NCI-H2029 treated with DMSO at 0.1 percent for 48 hours (cell line): Measurements from ENCODE around the gene TSPAN9.
"Not testable (repeated sequence)": the region's sequence is repeated elsewhere in the genome, so short reads cannot be mapped to it uniquely, and the experiment has no call there.

Experiments used
- DNase-seq: peaks from one replicate; lab custom pipeline; 2025; lab: John Stamatoyannopoulos, UW

The TSPAN9 gene

DNA sequence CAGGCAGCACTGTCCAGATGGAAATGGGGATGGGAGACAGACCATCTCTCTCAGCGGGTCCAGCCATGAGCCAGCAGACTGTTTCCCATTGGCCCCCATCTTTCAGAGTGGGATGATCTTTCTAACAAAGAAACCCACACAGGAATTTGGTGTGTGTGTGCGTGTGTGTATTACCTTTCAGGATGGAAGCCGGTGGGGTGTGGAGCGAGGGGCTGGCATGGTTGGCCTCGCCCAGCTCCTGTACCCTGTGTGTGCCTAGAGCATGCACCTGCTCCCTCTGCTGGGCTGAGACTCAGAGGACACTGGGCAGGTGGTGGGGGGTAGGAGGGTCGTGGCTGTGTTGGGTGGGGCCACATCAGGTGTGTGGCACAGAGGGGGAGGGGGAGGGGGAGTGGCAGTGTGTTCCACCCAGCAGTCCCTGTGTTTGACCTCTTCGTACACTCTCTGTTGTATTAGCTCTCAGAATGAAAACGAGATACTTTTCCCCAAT is 33.0 kb upstream of the TSPAN9 start:
- DNase-seq, result no peak

- DNase-seq, result no peak
Measured at GRCh38 chr12:3045494-3045893, 31.7 kb upstream of the TSPAN9 start.

- no peak for DNase-seq
Measured at GRCh38 chr12:3045989-3046388, 31.2 kb upstream of the TSPAN9 start.

DNA sequence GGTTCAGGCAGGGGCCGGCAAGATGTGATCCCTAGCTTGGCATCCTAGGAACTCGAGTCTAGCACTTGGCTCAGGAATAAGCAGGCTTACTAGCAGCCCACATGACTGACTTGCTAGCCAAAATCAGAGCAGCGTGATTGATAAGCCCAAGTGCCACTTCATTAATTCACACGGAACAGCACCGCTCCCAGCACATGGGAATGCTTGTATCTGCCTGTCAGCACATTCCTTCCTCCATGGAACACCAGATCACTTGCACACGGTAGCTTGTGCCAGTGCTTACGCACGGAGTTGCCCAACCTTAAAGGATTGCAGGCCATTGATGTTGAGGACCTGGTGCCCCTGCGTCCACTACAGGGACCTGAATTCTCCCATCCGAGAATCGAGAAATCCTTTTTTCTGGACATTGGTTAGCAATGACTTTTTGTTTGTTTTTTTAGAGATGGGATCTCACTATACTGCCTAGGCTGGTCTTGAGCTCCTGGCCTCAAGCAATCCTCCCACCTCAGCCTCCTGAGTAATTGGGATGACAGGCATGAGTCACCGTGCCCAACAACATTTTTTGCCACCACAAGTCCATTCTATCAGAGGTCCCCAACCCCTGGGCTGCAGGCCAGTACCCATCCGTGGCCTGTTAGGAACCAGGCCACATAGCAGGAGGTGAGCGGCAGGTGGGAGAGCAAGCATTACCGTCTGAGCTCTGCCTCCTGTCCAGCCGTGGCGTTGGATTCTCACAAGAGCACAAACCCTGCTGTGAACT is 30.6 kb upstream of the TSPAN9 start:
- no peak for DNase-seq

DNA sequence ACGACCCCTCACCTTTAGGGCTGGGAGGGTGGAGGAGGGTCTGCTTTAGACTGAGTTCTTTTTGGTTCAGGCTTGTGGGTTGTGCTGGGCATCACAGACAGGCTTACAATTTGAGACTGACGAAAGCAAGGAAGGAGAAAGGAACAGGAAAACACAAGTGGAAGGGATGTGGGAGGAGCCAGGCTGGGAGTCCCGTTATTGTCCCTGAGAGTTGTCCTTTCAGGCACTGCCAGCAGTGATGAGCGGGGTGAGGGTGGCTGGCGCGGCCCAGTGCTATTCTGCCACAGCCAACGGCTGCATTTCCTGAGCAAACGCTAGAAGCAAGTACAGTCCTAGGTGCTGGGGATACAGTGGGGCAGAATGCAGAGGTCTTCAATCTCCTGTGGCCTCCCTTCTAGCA is 29.2 kb upstream of the TSPAN9 start:
- peak; percentile 61 for DNase-seq

GRCh38 chr12:3048540-3048939 is 28.6 kb upstream of the TSPAN9 start:
- no peak for DNase-seq

DNA sequence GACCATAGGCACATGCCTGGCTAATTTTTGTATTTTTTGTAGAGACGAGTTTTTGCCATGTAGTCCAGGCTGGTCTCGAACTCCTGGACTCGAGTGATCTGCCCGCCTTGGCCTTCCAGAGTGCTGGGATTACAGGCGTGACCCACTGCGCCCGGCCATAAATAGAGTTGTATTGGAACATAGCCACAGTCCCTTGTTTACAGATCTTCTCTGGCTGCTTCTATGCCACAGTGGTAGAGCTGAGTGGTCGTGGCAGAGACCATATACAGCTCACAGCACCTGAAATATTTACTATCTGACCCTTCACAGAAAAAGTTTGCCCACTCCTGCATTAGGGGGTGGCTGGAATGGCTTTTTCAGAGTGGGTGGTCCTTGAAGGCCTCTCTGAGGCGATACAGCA is 28.0 kb upstream of the TSPAN9 start:
- no peak for DNase-seq

GRCh38 chr12:3049611-3050249 is 27.4 kb upstream of the TSPAN9 start:
- DNase-seq, result no peak

DNA sequence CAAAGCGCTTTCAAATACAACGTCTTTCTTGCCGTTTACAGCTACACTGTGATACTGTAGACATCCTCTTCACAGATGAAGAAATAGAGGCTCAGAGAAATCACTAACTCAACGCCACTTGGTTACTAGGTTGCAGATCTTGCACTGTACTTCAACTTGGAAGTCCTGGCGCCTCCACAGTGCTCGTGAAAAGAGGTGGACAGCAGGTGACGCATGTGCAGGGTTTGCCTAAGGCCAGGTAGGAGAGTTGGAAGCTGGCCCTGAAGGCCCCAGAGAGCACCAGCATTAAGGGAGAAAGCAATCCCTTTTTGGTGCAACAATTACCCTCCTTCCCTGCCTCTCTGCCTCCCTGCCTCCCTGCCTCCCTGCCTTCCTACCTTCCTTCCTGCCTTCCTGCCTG is 22.8 kb upstream of the TSPAN9 start:
- no peak for DNase-seq

DNA sequence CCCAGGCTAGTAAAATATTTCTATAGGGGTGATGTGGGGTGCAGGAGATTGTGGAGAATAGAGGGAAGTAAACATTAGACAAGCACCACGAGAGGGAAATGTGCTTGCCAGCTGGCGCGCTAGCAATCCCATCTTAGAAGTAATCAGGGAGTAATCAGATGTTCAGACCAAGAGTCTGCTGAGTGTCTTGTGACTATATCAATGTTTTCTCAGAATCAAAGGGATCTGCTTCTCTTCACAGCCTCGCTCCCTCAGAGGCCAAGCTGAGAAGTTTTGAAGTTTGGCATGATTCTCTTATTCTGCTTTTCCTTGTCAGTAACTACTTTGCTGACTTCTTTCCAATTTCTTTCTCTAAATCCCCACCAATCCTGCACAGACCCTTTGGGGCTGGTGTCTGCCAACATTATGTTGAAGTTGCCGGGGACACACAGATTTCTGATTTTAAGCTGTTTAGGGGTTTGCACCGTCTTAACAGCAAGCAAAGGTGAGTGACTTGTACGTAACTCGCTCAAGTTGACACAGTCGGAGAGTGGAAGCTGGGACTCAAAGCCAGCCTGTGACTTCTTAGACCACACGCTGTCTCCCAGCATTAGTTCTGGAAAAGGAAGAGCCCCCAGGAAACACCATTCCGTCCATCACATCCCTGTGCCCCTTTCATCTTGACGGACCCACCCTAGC is 22.0 kb upstream of the TSPAN9 start:
- DNase-seq, result no peak

DNA sequence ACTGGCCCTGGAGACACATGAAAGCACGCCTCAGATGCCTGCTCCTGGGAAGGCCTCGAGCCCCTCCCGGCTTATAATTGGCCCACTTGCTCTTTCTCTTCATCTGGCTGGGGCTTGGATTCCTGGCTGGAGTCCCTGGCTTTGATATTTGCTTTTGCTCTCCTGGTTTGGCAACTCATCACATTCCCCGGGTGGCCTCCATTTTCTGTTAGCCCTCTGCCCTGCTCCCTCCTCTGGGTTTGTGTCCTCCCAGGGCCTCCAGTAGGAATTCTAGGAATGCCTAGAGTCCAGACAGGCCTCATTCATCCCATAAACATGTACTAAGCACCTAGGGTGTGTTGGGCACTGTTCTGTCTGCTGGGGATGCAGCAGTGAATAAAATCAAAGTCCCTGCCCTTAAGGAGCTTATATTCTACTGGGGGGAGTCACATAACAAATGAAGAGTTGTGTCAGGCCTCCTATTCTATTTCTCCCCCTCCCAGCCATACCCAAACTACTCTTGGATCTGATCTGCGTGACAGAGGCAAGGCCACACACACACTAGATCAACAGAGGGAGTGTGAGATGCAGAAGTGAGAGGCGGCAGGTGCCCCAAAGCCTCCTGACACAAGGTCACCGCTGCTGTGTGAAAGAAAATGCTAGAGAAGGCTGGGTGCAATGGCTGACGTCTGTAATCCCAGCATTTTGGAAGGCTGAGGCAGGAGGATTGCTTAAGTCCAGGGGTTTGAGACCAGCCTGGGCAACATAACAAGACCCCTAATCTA is 21.3 kb upstream of the TSPAN9 start:
- peak; percentile 65 for DNase-seq

GRCh38 chr12:3061059-3061458 is 16.1 kb upstream of the TSPAN9 start:
- no peak for DNase-seq

- DNase-seq, result no peak
Measured at GRCh38 chr12:3061501-3062215, 15.5 kb upstream of the TSPAN9 start.

- DNase-seq, result no peak
Measured at GRCh38 chr12:3065300-3065699, 11.9 kb upstream of the TSPAN9 start.

DNA sequence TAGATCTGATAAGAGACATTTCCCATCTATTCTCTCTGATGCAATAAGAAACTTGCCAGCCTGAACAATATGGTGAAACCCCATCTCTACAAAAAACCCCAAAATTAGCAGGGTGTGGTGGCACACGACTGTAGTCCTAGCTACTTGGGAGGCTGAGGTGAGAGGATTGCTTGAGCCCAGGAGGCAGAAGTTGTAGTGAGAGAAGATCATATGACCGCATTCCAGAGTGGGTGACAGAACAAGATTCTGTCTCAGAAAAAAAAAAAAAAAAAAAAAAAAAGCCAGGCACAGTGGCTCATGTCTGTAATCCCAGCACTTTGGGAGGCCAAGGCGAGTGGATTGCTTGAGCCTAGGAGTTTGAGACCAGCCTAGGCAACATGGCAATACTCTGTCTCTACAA is 11.3 kb upstream of the TSPAN9 start:
- DNase-seq, result not testable (repeated sequence)

- DNase-seq, result no peak
Measured at GRCh38 chr12:3069714-3070113, 7.5 kb upstream of the TSPAN9 start.

GRCh38 chr12:3071107-3071506 is 6.1 kb upstream of the TSPAN9 start:
- no peak for DNase-seq

- DNase-seq, result no peak
Measured at GRCh38 chr12:3071710-3072109, 5.5 kb upstream of the TSPAN9 start.

DNA sequence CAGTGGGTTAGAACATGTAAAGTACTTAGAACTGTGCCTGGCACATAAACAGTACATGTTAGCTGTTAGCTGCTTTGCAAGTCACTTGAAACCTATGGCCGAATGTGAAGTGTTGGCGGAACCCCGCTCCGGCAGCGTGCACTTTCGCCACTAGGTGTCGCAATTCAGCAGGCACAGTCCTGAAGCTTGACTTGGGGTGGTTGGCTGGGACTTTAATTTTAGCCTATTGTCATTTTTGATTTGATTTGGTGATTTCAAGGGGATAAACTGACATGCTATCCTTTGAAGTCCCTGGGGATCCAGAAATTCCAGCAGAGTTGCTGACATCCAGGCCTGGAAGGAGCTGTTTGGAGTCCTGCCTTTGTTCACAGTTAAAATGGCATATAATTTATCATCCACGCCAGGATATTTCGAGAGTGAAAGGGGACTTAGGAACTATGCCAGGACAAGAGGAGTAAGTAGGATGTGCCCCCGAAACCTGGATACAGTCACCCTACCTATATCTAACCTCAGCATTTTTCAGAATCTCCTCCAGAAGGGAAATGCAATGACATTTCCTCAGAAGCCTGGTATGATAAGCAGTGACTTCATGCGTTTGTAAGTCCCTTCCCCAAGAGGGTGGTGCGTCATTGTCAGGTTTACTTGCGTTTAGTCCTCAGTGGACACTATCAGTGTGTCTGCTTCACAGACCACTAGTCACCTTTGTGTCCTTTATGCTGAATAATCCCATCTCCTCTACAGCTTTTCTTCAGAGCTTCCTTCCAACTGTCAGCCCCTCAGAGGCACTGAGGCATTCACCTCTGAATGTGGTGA is 3.5 kb upstream of the TSPAN9 start:
- DNase-seq, result peak; percentile 69

GRCh38 chr12:3075315-3075714 is 1.9 kb upstream of the TSPAN9 start:
- DNase-seq, result no peak

DNA sequence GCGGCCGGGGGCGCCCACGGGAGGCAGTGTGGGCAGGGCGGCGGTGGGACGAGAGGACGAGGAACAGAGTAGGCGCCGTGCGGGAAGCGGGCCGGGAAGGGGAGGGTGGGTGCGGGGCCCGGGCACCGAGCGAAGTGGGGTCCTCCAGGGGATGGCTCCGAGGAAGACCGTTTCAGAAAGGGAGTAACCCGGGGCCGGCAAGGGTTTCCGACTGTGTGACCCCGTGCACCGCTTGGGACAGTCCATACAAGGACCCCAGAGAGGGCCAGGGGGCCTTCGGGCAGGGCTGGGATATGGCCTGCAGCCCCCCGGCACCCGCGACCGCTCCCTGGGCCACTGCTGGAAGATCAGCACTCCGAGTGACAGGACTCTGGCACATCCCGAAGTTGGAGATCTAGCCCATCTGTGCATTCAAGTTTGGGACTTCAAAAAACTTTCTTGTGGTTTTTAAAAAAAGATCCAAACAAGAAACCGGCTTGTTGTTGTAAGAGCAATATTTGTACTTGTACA is 448 bp downstream of the TSPAN9 start:
- DNase-seq, result no peak
